Testis (tissue), 3 donors: ENCODE results near the gene NR4A2. TPM values are rescaled to one million over a fixed set of nuclear protein-coding genes. Genes with fewer than 3 reads are reported as not detected.
"Not testable (repeated sequence)": the region's sequence is repeated elsewhere in the genome, so short reads cannot be mapped to it uniquely, and the experiment has no call there.

Experiments
- DNase-seq: peaks from one replicate; pipeline ENCODE4 v3.0.0-alpha.2; 2019
- H3K27ac ChIP-seq, 2 donors: fragments of 200-600 bp; sonication (generic); one replicate each; pipeline ENCODE4 v1.5.1; 2019
- H3K27me3 ChIP-seq: fragments of 200-600 bp; sonication (generic); one replicate; pipeline ENCODE4 v1.5.1; 2019
- H3K36me3 ChIP-seq: fragments of 200-600 bp; sonication (generic); one replicate; pipeline ENCODE4 v1.5.1; 2017; ENCODE audit warnings: low read depth; ENCODE audit errors: missing control alignments
- H3K4me1 ChIP-seq: fragments of 200-600 bp; sonication (generic); one replicate; pipeline ENCODE4 v1.5.1; 2019
- H3K4me3 ChIP-seq, 2 donors: fragments of 200-600 bp; sonication (generic); one replicate each; pipeline ENCODE4 v1.5.1; 2017 to 2019
- H3K9me3 ChIP-seq: fragments of 200-600 bp; sonication (generic); one replicate; pipeline ENCODE4 v1.5.1; 2017
- POLR2A ChIP-seq: fragments of 450-650 bp; IDR thresholded peaks from one replicate; pipeline ENCODE4 v1.6.1; 2017; ENCODE audit warnings: antibody characterized with exemption, mild to moderate bottlenecking, moderate library complexity
- WGBS, 2 donors: methylation state at CpG; one replicate each; pipeline ENCODE4 v1.1.5; 2018; 5-methylcytosine and 5-hydroxymethylcytosine counted together
- intact Hi-C: fragments of 100-400 bp; cut with DNase I; formaldehyde crosslinking; loops from one replicate; pipeline ENCODE4 v1.15.1; 2023; ENCODE audit warnings: low total_unique reads
- polyA plus RNA-seq: library from polyadenylated mRNA; stranded (reverse); fragments of 350-450 nt; fragmentation: Illumina TruSeq; extraction: RNeasy Lipid Tissue Mini Kit (QIAGEN cat#74804); gene quantifications from one replicate; pipeline ENCODE4 v1.2.3, GENCODE V29; 2014; ENCODE audit warnings: low read depth, low replicate concordance; ENCODE audit not compliant: insufficient read depth
- total RNA-seq, 2 donors: library from RNA; depleted of rRNA; stranded (reverse); fragments of >200 nt; gene quantifications; one replicate each; pipeline ENCODE4 v1.2.3, GENCODE V29; 2016
- TF ChIP-seq, protein P1 (sequence below), 3 experiments: fragments of 450-650 bp in 2 of 3; fragments of 200-600 bp in 1 of 3; sonication (generic) in 1 of 3; IDR thresholded peaks; one replicate each; pipeline ENCODE4 v1.5.1; 2016 to 2019; ENCODE audit warnings: antibody characterized with exemption in 3 of 3, mild to moderate bottlenecking in 2 of 3, moderate library complexity in 1 of 3

NR4A2 gene
- total and polyA plus RNA-seq, 3 donors from 2014 or later, result 3.2 to 9.5 (median 3.9) TPM

GRCh38 chr2:156300337-156300736 lies 32.2 kb downstream of the NR4A2 start:
- H3K4me1 ChIP-seq, result no peaks in the 10 kb centered on the region
- no peaks in the 10 kb centered on the region for H3K36me3 ChIP-seq
- 50 to 54% methylated on average over 1 of the region's 1 CpG for WGBS, 2 donors
- no peaks in the 10 kb centered on the region for H3K27me3 ChIP-seq
- intact Hi-C loops, result no loop called here
- no peak for DNase-seq
- no peaks in the 10 kb centered on the region for H3K9me3 ChIP-seq
- TF ChIP-seq POLR2A, result no peak
- TF ChIP-seq, protein P1, sequence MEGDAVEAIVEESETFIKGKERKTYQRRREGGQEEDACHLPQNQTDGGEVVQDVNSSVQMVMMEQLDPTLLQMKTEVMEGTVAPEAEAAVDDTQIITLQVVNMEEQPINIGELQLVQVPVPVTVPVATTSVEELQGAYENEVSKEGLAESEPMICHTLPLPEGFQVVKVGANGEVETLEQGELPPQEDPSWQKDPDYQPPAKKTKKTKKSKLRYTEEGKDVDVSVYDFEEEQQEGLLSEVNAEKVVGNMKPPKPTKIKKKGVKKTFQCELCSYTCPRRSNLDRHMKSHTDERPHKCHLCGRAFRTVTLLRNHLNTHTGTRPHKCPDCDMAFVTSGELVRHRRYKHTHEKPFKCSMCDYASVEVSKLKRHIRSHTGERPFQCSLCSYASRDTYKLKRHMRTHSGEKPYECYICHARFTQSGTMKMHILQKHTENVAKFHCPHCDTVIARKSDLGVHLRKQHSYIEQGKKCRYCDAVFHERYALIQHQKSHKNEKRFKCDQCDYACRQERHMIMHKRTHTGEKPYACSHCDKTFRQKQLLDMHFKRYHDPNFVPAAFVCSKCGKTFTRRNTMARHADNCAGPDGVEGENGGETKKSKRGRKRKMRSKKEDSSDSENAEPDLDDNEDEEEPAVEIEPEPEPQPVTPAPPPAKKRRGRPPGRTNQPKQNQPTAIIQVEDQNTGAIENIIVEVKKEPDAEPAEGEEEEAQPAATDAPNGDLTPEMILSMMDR (IDR thresholded peaks at IDR 0.05), result no peak
- H3K4me3 ChIP-seq, result no peak overlapping the region
- H3K27ac ChIP-seq, result no peak overlapping the region

- Histone ChIP-seq H3K9me3 (no peaks in the 10 kb centered on the region), H3K36me3 (no peaks in the 10 kb centered on the region), H3K27ac (no peak overlapping the region), H3K4me3 (no peak overlapping the region), H3K4me1 (no peaks in the 10 kb centered on the region), H3K27me3 (no peaks in the 10 kb centered on the region)
- intact Hi-C loops, result no loop called here
- DNase-seq, result no peak
- WGBS, 2 donors, result 93 to 94% methylated on average over 8 of the region's 8 CpGs
- TF ChIP-seq, protein P1 (IDR thresholded peaks at IDR 0.05), result no peak
- TF ChIP-seq POLR2A, result no peak
These were observed 37.5 kb downstream of the NR4A2 start for GRCh38 chr2:156294945-156295580.

DNA sequence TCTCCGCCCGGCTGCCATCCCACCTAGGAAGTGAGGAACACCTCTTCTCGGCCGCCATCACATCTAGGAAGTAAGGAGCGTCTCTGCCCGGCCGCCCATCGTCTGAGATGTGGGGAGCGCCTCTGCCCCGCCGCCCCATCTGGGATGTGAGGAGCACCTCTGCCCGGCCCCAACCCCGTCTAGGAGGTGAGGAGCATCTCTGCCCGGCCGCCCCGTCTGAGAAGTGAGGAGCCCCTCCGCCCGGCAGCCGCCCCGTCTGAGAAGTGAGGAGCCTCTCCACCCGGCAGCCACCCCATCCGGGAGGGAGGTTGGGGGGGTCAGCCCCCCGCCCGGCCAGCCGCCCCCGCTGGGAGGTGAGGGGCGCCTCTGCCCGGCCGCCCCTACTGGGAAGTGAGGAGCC lies 39.1 kb downstream of the NR4A2 start:
- H3K4me3 ChIP-seq, H3K9me3 ChIP-seq, intact Hi-C loops, H3K36me3 ChIP-seq, H3K4me1 ChIP-seq, H3K27me3 ChIP-seq, H3K27ac ChIP-seq, DNase-seq: not testable (repeated sequence)
- 86% methylated on average over 17 of the region's 29 CpGs; no CpG with 5 or more reads in 1 of the 2 donors for WGBS, 2 donors

DNA sequence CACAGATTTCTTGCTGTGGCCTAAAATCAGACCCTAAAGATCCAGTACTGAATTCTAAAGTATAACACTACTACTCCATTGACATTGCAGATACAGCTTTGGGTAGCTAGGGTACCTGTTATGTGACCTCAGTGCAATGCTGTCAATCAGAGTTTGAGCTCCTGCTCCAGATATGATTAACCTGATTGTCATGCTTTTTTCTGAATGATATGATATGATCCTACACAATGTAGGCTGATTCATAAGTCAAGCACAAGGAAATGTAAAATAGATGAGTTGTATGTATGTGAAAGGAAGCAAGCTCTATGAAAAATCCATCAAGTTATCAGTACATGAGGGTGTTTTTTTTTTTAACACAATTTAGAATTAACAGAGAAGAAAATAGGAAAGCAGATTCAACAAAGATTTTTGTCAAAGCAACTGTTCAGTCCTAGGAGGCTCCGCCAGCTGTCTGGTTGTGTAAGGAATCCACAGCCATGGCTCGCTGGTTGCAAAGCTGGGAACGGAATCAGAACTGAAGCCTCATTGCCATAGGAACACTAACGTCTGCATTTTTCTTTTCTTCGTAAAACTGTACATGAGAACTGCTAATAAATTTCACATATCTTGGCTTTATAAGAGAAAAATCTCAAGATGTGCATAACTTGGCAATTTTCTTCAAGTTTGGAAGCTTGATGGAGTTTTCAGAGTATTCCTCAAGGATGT lies 52.9 kb downstream of the NR4A2 start:
- no peak for DNase-seq
- Histone ChIP-seq H3K27ac (no peak overlapping the region), H3K36me3 (no peaks in the 10 kb centered on the region), H3K27me3 (no peaks in the 10 kb centered on the region), H3K4me1 (no peaks in the 10 kb centered on the region), H3K4me3 (no peak overlapping the region), H3K9me3 (no peaks in the 10 kb centered on the region)
- intact Hi-C loops, result no loop called here
- TF ChIP-seq, protein P1 (IDR thresholded peaks at IDR 0.05), result no peak
- TF ChIP-seq POLR2A, result no peak
- WGBS, 2 donors, result 75 to 83% methylated on average over 5 of the region's 5 CpGs

Other genes with a start within 250 kb of the NR4A2 start
- 10 to 100 TPM; 24.2 to 33.4 TPM for gene GPD2, start 103.7 kb upstream of the NR4A2 start, total RNA-seq
- gene GPD2, start 103.7 kb upstream of the NR4A2 start, polyA plus RNA-seq, result 25.8 TPM